Measurements from ENCODE around the gene FGF1. TPM values are rescaled to one million over a fixed set of nuclear protein-coding genes. Genes with fewer than 3 reads are reported as not detected.
A peak's percentile ranks its signal among the peaks of the same experiment; 100 is the strongest.

FGF1 gene
- total RNA-seq, 2 donors from 2014 or later: 11.4 to 56.7 TPM

GRCh38 chr5:142701673-142702311 lies 15.9 kb upstream of the FGF1 start:
- Histone ChIP-seq H3K9me3 (no peaks in the 10 kb centered on the region), H3K27ac (no peak overlapping the region), H3K4me3 (no peak overlapping the region), H3K4me1 (ENCODE audit: control insufficient read depth in 1 of 2, low read depth in 2 of 2) (peaks cover 4 to 22% of the 10 kb centered on the region in 2 donors), H3K27me3 (replicated peaks; ENCODE audit: insufficient read depth) (no peaks in the 10 kb centered on the region), H3K36me3 (no peaks in the 10 kb centered on the region)
- no peak for ATAC-seq (ENCODE audit: insufficient number of reproducible peaks, low FRiP score, low read depth)
- no peak for DNase-seq (ENCODE audit: low spot score)
- no peak for TF ChIP-seq CTCF (IDR thresholded peaks at IDR 0.05)

GRCh38 chr5:142700566-142700965 lies 14.7 kb upstream of the FGF1 start:
- no peak for DNase-seq (ENCODE audit: low spot score)
- no peak overlapping the region for H3K27ac ChIP-seq
- no peaks in the 10 kb centered on the region for H3K9me3 ChIP-seq
- H3K36me3 ChIP-seq: no peaks in the 10 kb centered on the region
- peaks cover 4 to 34% of the 10 kb centered on the region in 2 donors for H3K4me1 ChIP-seq (ENCODE audit: control insufficient read depth in 1 of 2, low read depth in 2 of 2)
- ATAC-seq (ENCODE audit: insufficient number of reproducible peaks, low FRiP score, low read depth): no peak
- no peaks in the 10 kb centered on the region for H3K27me3 ChIP-seq (replicated peaks; ENCODE audit: insufficient read depth)
- TF ChIP-seq CTCF (IDR thresholded peaks at IDR 0.05): no peak
- H3K4me3 ChIP-seq: no peak overlapping the region

GRCh38 chr5:142699184-142699720 lies 13.4 kb upstream of the FGF1 start:
- no peak overlapping the region for H3K4me3 ChIP-seq
- no peaks in the 10 kb centered on the region for H3K9me3 ChIP-seq
- ATAC-seq (ENCODE audit: insufficient number of reproducible peaks, low FRiP score, low read depth): peak; percentile 76
- H3K27me3 ChIP-seq (replicated peaks; ENCODE audit: insufficient read depth): no peaks in the 10 kb centered on the region
- peak overlapping the region; percentile 76 to 82 for H3K27ac ChIP-seq
- DNase-seq (ENCODE audit: low spot score): peak; percentile 66
- H3K36me3 ChIP-seq: no peaks in the 10 kb centered on the region
- TF ChIP-seq CTCF (IDR thresholded peaks at IDR 0.05): peak; percentile 97
- H3K4me1 ChIP-seq (ENCODE audit: control insufficient read depth in 1 of 2, low read depth in 2 of 2): peaks cover 4 to 35% of the 10 kb centered on the region in 2 donors

GRCh38 chr5:142698447-142699183 lies 12.7 kb upstream of the FGF1 start:
- Histone ChIP-seq H3K4me1 (ENCODE audit: control insufficient read depth in 1 of 2, low read depth in 2 of 2) (peaks cover 4 to 35% of the 10 kb centered on the region in 2 donors), H3K9me3 (no peaks in the 10 kb centered on the region), H3K36me3 (no peaks in the 10 kb centered on the region), H3K27me3 (replicated peaks; ENCODE audit: insufficient read depth) (no peaks in the 10 kb centered on the region), H3K4me3 (no peak overlapping the region), H3K27ac (peak overlapping the region; percentile 76 to 82)
- TF ChIP-seq CTCF (IDR thresholded peaks at IDR 0.05): no peak
- ATAC-seq (ENCODE audit: insufficient number of reproducible peaks, low FRiP score, low read depth) (peak; percentile 1), DNase-seq (ENCODE audit: low spot score) (no peak)
